Panc1 (cell line): Measurements from ENCODE around the gene SLC6A7.

ENCODE experiments used
- CTCF ChIP-seq: fragments of 450-650 bp; IDR thresholded peaks from 2 replicates; pipeline ENCODE4 v1.5.1; 2017; ENCODE audit warnings: mild to moderate bottlenecking
- POLR2AphosphoS5 ChIP-seq: IDR thresholded peaks from 2 replicates; pipeline ENCODE4 v1.6.1; 2012; ENCODE audit warnings: mild to moderate bottlenecking, low read depth, low read length, moderate library complexity
- REST ChIP-seq, 2 experiments: IDR thresholded peaks; 2 replicates each; pipeline ENCODE4 v1.6.1; 2011 to 2012; ENCODE audit warnings: low read depth in 2 of 2, control low read depth in 1 of 2, low read length in 1 of 2, mild to moderate bottlenecking in 1 of 2, moderate library complexity in 1 of 2; ENCODE audit not compliant: insufficient read depth in 1 of 2
- SIN3A ChIP-seq: IDR thresholded peaks from 2 replicates; pipeline ENCODE4 v1.6.1; 2012; ENCODE audit warnings: low read depth, mild to moderate bottlenecking, low read length, moderate library complexity, borderline replicate concordance; ENCODE audit not compliant: insufficient read depth
- TCF7L2 ChIP-seq: IDR thresholded peaks from 2 replicates; pipeline ENCODE4 v1.6.1; 2011; ENCODE audit warnings: mild to moderate bottlenecking, low read depth, low read length, inconsistent platforms

GRCh38 chr5:150213530-150213929, 23.7 kb downstream of the SLC6A7 start:
- TF ChIP-seq CTCF (no peak), SIN3A (no peak), POLR2AphosphoS5 (no peak), REST (IDR thresholded peaks at IDR 0.05; ENCODE audit: insufficient read depth in 1 of 2, low read depth in 2 of 2, low read length in 1 of 2) (no peak), TCF7L2 (no peak)
